Osteocyte (in vitro differentiated cells): ENCODE results near the gene FIBCD1. TPM values are rescaled to one million over a fixed set of nuclear protein-coding genes. Genes with fewer than 3 reads are reported as not detected.

Source experiments
- DNase-seq: peaks from one replicate; pipeline ENCODE4 v3.0.0; 2021; ENCODE audit warnings: mixed read lengths; ENCODE audit not compliant: unreplicated experiment; ENCODE audit errors: extremely low spot score
- H3K27ac Mint-ChIP-seq: one replicate; pipeline ENCODE4 v1.8.0; 2021; ENCODE audit warnings: mild to moderate bottlenecking, mixed read lengths; ENCODE audit not compliant: unreplicated experiment
- H3K27me3 Mint-ChIP-seq: one replicate; pipeline ENCODE4 v1.8.0; 2021; ENCODE audit warnings: mixed read lengths; ENCODE audit not compliant: unreplicated experiment
- H3K36me3 Mint-ChIP-seq: one replicate; pipeline ENCODE4 v1.8.0; 2021; ENCODE audit warnings: mixed read lengths; ENCODE audit not compliant: unreplicated experiment
- H3K4me1 Mint-ChIP-seq: one replicate; pipeline ENCODE4 v1.8.0; 2021; ENCODE audit warnings: mixed read lengths; ENCODE audit not compliant: unreplicated experiment
- H3K4me3 Mint-ChIP-seq: one replicate; pipeline ENCODE4 v1.8.0; 2021; ENCODE audit warnings: mild to moderate bottlenecking, moderate library complexity, mixed read lengths; ENCODE audit not compliant: unreplicated experiment
- H3K9me3 Mint-ChIP-seq: one replicate; pipeline ENCODE4 v1.8.0; 2021; ENCODE audit warnings: mixed read lengths; ENCODE audit not compliant: unreplicated experiment
- CTCF ChIP-seq: fragments of 200-600 bp; sonication (generic); IDR thresholded peaks from 2 replicates; pipeline ENCODE4 v1.5.0; 2021; ENCODE audit warnings: antibody characterized with exemption, mild to moderate bottlenecking, moderate library complexity
- total RNA-seq: library from RNA; stranded (reverse); gene quantifications from 2 replicates; pipeline ENCODE4 v1.2.1, GENCODE V29; 2021

FIBCD1 gene
- total RNA-seq, 1 donor from 2014 or later: 18.2 TPM

- Mint-ChIP-seq H3K27me3 (no peaks in the 10 kb centered on the region), H3K9me3 (no peaks in the 10 kb centered on the region), H3K4me1 (peaks cover 3% of the 10 kb centered on the region), H3K27ac (no peak overlapping the region), H3K4me3 (no peak overlapping the region), H3K36me3 (peaks cover 47% of the 10 kb centered on the region)
- DNase-seq: no peak
- TF ChIP-seq CTCF: no peak
Measured at GRCh38 chr9:130890124-130890523, 48.9 kb downstream of the FIBCD1 start.

- Mint-ChIP-seq H3K27ac (no peak overlapping the region), H3K27me3 (no peaks in the 10 kb centered on the region), H3K9me3 (no peaks in the 10 kb centered on the region), H3K36me3 (peaks cover 50% of the 10 kb centered on the region), H3K4me1 (peaks cover 3% of the 10 kb centered on the region), H3K4me3 (no peak overlapping the region)
- TF ChIP-seq CTCF: no peak
- DNase-seq: no peak
Measured at GRCh38 chr9:130888146-130888885, 50.7 kb downstream of the FIBCD1 start.

GRCh38 chr9:130887494-130888144 is 51.4 kb downstream of the FIBCD1 start:
- Mint-ChIP-seq H3K4me3 (no peak overlapping the region), H3K27ac (no peak overlapping the region), H3K4me1 (peaks cover 3% of the 10 kb centered on the region), H3K9me3 (no peaks in the 10 kb centered on the region), H3K27me3 (no peaks in the 10 kb centered on the region), H3K36me3 (peaks cover 46% of the 10 kb centered on the region)
- DNase-seq: no peak
- TF ChIP-seq CTCF: no peak

- peak overlapping the region; percentile 43 for H3K27ac Mint-ChIP-seq
- no peak overlapping the region for H3K4me3 Mint-ChIP-seq
- DNase-seq: no peak
- no peaks in the 10 kb centered on the region for H3K27me3 Mint-ChIP-seq
- no peak for TF ChIP-seq CTCF
- H3K9me3 Mint-ChIP-seq: no peaks in the 10 kb centered on the region
- peaks cover 3% of the 10 kb centered on the region for H3K4me1 Mint-ChIP-seq
- H3K36me3 Mint-ChIP-seq: peaks cover 45% of the 10 kb centered on the region
Measured at GRCh38 chr9:130886981-130887380, 52.1 kb downstream of the FIBCD1 start.
